Stimulated activated CD8-positive, alpha-beta memory T cell treated with anti-CD3 and anti-CD28 coated beads, Interleukin-15, amount 100 ng/mL, for 4 hours (primary cell): ENCODE results near the gene NREP.
"Not testable (repeated sequence)": the region's sequence is repeated elsewhere in the genome, so short reads cannot be mapped to it uniquely, and the experiment has no call there.

ENCODE experiments used
- DNase-seq, 2 donors: peaks; one replicate each; pipeline ENCODE4 v3.0.0-alpha.2; 2020; ENCODE audit warnings: low read depth in 2 of 2

NREP gene

DNA sequence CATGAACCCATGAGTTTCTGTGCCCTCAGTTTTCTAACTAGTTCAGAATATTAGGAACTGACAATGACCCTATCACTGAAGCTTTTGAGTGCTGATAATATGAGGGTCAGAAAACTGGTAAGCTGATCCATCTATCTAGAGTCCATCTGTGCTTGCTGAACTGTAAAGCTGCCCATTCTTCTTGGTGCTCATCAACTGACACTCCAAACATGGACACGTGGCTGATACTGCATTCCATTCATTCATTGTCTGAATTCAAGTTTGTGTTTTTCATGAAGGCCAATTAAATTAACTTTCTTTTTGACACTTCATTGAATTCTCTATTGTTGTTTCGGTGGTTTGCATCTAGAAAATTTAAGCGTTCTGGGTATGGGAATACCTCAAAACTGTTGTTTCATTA, 17.6 kb downstream of the NREP start:
- DNase-seq, result no peak

DNA sequence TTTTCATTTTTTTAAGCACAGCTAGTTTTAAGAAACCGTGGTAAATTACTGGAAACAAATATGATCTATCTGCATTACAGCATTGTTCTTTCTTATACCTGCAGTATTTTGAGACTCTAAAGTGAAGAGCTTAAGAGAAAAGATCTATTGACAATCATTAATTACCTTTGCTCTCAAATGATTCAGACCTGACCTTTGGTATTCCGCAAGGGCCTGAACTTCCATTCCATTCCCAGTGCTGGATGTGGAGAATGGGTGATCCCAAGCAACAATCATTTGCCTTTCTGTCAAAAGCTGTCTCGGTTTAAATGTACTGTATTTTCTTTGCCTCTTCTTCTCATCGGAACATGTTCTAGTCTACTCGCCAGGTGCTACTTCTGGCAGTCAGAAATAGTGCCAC, 18.9 kb downstream of the NREP start:
- no peak for DNase-seq

DNA sequence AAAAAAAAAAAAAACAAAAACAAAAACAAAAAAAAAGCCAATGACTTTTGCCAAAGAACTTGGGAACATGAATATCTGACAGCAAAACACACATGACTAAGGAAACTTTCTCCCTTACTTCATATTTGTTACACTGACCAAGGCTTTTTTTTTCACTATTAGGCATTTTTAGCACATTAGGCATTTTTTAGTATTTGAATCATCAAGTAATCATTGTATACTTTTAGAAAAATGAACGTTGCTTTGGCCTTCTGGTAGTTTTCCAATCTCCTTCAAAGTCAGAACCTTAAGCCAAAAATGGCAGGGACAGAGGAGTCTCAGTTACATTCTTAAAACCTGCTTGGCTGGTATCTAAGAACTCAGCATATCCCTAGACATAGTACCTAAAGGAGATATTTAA, 19.3 kb downstream of the NREP start:
- DNase-seq, result no peak

DNA sequence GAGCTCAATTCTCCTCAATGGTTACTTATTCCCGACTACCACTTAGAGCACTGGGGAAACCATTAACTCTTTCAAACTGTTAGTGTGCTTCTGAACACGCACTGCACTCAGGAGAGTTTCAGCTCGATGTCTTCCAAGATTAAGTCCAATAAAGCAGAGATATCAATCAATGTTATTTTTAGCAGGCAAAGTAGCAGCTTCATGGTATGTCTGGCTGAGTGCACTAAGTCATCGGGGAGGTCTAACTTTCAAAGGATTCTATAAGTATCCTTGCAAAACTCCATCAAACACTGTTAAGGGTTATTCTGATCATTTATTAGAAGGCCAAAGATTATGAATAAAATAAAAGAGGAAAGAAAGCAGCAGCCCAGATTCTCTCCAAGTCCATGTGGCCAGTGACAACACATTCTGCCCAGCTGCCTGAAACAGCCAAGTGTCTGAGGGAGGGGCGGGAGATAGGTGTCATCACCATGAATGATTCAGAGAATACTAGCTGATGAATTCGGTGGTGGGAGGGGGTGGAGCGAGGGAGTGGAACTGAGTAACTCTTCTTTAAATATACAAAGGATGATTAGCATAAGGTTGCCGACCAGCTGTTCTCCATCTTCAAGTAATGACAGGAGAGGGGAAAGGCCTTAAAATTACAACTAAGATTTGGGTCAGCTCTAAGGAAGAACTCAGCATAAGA, 21.3 kb downstream of the NREP start:
- no peak for DNase-seq

DNA sequence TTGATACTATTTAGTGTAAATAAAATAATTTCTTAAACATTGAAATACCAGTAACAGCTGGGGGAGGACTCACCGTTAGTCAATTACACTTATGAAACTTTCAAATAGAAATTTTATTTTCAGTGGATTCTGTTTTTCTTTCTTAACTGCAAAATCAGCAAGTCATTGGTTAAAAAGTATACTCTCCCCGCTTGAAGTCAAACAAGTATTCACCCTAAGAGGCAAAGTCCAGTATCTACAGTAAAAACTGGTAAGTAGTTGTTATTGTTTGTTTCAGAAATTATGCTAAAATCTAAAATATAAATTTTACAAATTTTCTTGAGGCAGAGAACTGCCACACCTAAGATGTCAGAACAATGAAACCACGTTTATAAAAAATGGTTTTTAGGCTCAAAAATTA, 22.4 kb downstream of the NREP start:
- no peak for DNase-seq

DNA sequence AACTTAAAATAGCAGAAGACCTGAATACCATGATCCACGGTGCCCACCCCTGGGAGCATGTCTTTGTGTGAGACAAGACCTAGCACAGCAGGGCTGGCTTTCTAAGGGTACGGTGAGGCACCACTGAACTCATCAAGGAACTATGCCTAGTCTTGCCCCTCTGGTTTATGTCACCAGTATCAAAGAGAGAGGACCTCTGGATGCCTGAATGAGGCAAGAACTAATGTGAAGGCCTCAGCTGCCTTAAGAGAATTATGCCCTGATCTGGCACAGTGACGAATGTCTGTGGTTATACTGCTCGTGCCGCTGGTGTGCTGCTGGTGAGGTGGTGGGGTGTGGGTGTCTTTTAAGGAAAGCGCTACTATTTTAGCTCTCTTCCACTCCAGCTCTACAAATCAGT, 23.0 kb downstream of the NREP start:
- DNase-seq, result no peak

DNA sequence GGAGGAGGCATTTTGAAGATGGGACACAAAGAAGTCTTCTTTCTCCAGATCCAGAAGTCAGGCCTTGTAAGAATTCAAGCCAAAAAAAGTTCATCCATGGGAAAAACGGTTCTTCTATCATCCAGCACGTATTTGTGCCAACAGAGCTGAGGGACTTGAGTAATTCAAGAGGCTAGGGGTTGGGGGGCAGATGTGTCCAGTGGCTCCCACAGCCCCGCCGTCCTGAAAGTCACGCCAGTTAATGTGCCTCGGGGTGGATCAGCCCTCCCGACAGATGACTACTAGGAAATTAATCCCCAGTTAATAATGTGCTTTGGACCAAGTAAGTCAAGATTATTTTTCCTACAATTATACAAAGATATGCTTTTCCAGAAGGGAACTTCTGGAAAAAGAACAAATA, 23.4 kb downstream of the NREP start:
- DNase-seq, result no peak

DNA sequence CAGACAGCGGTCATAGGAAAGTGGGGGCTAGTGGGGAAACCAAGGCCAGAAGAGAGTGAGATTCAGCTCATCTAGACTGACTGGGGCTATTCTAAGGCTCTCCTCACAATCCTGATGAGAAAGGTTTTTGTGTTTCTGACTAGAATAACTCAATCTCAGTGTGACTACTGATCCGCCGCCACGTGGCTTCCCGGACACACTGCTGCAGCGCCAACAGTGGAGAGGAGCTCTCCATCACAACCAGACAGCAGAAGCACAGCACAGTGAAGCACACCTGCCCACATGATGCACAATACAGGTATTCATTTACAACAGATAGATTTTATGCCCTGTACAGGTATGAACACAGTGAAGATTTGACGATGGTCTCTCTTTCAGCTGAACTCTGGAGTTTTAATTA, 25.4 kb downstream of the NREP start:
- no peak for DNase-seq

DNA sequence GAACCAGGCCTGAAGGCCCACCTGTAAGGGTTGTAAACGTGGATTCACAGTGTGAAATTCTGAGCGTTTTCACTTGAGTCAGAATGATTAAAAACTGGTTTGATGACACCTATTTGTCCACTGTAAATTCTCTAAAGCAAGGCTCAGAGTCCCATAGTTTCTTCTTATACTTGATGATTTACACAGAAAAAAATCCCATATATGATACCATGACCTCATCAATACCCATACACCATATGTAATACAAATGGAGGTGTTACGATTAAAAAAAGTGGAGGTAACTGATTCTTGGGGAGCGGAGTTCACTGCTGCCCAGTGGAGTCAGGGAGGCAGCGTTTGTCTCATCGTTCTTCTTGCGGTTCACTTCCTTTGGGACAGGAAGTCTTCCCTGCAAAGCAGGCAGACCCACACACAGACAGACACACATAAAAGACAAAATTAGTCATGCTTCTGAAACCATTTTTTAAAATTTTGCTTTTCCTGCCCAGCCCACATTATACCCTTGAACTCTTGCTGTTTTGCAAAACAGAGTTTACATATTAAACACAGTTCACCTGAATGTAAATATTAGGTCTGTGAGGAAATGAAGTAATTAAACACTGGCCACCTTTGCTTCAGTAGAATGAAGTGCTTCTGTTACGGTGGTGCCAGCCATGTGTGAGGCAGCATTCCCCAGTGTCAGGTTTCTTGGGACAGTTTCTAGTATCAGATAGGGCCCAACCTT, 26.2 kb downstream of the NREP start:
- no peak for DNase-seq

DNA sequence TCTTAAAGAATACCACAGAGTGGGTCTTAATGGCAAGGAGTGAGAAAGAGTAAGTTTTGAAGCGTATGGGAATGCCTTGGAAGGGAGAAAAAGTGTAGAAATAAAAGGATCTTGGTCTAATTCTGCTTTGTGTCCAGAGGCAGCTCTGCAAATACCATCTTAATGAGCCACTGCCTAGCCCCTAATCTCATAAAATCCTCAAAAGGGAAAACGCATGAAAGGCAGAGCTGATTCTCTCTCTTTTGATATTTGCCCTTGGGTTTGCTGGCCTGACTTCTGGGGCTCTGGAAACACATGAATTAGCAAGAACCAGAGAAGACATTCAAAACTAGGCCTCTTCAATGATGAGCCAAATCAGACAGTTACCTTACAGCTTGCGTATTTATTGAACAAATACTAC, 28.1 kb downstream of the NREP start:
- DNase-seq, result no peak

DNA sequence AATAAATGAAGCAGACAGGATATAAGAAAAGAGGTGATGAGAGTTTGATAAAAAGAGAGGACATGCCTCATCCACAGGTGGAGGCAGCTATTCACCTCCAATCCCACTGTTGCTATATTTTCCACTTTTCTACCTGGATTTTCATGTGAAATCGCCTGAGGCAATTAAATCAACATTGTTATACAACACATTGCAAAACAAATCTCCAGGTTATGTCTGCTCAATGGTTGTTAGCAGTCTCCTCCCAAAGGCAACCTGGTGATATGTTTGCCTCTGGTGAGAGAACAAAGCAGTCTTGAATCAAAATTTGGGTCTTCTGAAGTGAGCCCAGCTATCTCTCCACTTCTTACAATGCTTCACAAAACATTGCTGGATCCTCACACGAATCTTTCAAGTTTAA, 30.0 kb downstream of the NREP start:
- no peak for DNase-seq

DNA sequence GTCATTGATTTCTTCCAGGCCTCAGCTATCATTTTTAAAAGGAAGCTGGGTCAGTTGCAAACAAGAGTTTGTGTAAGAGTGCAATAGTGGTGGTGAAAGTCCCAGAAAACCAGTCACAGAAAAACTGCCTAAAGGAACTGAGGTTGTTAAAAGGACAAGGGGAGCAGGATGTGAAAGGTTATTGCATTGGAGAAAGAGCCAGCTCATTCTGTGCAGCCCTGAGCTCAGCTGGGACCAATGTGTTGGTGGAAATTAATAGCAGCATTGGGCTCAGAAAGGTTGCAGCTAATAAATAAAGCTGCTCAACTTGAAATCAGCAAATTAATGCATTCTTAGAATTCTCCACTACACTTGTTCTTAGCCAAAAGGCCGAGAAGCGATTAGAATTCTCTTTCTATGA, 34.9 kb downstream of the NREP start:
- no peak for DNase-seq

DNA sequence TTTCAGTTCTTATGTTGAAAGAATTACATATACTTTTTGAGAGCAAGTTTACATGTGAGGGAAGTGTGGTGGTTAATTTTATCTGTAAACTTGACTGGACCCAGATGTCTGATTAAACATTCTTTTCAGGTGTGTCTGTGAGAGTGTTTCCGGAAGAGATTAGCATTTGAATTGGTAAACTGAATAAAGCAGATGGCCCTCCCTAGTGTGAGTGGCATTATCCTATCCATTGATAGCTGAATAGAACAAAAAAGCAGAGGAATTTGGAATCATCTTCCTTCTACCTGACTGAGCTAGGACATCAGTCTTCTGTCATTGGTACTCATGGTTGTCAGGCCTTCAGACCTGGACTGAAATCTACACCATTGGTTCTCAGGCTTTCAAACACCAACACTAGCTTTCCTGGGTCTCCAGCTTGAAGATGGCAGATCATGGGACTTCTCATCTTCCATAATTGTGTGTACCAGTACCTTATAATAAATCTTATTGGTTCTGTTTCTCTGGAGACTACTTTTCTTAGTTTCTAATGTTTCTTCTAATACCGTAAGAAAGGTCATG, 36.6 kb downstream of the NREP start:
- no peak for DNase-seq

DNA sequence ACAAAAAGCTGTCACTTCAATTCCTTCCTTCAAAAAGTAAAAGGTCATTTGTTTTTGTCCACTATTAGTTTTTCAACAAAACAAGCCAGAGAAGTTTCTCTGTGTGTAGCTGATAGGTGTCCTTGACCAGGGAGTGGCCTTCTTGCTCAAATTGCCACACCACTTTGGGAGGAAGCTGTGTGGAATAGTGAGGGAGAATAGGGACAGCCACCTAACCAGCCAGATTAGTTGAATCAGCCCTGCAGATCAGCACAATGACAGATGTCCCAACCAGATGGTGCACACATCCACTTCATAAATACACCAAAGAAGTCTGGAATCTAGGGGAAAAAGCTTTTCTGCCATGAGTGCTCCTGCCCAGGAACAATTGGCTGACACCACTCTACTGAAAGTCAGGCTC, 37.2 kb downstream of the NREP start:
- DNase-seq, result no peak

DNA sequence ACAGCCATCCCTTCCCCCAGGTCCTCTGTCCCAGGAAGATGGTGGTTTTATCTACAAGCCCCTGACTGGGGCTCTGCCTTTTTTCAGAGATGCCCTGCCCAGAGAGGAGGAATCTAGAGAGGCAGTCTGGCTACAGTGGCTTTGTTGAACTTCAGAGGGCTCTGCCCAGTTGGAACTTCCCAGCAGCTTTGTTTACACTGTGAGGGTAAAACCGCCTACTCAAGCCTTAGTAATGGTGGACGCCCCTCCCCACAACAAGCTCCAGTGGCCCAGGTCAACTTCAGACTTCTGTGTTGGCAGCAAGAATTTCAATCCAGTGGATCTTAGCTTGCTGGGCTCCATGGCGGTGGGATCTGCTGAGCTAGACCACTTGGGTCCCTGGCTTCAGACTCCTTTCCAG, 40.2 kb downstream of the NREP start:
- not testable (repeated sequence) for DNase-seq

DNA sequence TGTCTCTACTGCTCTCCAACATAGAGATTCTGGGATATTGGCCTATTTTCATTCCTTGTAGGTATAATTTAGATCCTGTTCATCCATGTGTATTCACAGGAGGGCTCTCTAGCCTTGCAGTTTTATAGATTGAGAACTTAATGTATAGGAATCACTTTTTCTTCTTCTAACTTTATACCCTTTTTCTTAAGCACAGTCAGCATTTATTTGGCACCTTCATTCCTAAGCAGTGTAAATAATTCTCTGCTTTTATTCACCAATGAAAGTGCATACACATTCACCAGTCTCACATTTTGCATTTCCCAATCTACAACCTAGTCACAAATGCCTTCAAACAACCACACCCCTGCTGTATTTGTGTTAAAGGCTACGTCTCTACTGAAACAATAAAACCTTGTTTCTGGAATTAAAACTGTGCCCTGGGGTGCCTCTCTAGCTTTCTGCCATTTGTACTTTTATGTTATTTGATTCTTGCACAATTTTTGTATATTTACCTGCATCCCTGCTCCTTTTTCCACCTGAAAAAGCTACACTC, 49.3 kb downstream of the NREP start:
- DNase-seq, result no peak

DNA sequence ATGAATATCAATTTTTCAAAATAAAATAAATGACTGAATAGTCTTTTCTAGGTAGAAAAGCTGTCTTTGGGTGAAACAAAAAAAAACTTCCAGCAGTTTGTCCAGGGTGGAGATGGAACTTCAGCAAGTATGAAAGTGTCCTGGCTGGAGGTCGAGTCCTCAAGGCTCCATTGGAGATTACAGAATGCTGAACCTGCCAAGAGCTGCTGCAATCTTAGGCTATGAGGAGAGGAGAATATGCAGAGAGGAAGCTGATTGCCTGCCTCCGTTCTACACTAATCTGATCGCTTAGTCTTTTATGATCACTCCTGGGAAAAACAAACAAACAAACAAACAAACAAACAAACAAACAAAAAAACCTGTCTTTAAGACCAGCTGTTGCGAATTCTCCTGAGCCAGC, 50.6 kb downstream of the NREP start:
- DNase-seq, result no peak

DNA sequence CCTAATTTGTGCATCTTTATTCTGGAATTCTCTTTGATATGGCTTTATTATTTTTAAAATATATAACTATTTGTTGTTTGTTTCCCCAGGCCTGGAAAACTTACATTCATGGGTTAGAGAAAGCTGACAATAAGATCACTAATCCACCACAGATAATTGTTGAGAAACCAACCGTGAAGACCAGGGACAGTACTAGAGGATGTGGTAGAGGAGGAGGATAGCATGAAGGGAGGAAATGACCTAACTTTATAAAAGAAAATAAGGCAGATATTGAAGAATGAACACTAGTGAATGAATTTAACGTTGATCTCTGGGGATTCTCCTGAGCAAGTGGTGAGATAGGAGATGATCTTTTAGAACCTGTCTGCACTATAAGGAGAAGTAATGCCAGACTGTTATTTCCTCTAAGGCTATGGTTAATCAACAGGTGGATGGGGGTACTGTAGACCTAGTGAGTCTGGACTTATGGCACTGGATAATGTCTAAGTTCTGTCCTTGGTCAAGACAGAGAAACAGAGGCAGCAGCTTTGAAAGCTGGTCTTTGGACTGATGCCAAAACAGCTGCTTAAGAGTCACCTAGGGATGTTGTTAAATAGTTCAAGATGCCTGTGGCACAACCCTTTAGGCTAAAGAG, 52.4 kb downstream of the NREP start:
- no peak for DNase-seq

DNA sequence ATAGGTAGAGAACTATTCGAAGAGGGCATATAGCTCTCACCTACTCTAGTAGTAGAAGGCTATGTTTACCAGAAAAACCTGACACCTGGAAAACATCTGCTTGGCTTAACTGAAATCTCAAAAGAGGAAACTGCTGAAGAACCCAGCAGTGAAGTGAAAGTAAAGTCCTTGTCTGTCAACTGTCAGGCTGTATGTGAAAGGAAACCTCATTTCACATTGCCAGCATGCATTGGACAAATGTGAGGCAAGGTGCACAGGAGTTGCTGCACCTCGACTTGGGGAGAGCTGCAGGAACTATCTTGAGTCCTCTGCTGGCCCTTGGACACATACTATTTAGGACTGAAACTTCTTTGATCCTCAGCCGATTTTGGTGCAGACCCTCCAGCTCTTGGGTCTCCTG, 53.3 kb downstream of the NREP start:
- DNase-seq, result no peak

DNA sequence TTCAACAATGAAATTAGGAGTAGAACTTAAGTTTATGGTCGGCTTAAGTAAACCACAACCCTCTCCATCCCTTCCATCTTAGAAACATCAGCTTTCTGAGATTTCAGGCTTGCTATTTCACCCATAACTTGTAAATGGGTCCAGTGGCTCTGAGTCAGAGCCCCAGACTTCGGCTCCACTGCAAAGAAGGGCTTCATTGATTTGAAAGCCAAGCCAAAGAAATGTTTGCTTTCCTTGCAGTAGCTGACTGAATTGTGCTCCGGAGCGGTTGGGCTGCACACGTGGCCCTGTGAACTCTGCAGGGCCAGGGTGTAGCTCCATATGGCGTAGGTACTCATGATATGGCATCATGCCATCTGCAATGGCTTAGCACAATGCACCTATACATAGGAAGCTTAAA, 57.0 kb downstream of the NREP start:
- DNase-seq, result no peak

DNA sequence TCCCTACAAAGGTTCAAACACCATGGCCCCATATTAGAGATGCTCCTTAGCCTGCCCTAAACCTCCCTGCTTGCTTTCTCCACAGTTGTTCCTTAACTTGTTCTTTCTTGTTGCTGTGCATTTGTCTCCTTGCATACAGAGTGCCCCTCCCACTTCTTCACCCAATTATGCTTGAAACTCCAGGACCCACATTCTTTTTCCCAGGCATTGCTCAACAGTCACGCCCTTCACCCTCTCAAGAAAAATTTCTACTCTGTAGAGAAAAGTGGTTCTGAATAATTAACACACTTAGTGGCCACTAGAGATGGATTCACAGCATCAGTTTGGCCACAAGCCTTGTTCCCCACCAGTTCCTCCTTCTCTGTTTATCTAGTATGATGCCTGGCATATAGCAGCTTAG, 57.7 kb downstream of the NREP start:
- DNase-seq, result no peak

DNA sequence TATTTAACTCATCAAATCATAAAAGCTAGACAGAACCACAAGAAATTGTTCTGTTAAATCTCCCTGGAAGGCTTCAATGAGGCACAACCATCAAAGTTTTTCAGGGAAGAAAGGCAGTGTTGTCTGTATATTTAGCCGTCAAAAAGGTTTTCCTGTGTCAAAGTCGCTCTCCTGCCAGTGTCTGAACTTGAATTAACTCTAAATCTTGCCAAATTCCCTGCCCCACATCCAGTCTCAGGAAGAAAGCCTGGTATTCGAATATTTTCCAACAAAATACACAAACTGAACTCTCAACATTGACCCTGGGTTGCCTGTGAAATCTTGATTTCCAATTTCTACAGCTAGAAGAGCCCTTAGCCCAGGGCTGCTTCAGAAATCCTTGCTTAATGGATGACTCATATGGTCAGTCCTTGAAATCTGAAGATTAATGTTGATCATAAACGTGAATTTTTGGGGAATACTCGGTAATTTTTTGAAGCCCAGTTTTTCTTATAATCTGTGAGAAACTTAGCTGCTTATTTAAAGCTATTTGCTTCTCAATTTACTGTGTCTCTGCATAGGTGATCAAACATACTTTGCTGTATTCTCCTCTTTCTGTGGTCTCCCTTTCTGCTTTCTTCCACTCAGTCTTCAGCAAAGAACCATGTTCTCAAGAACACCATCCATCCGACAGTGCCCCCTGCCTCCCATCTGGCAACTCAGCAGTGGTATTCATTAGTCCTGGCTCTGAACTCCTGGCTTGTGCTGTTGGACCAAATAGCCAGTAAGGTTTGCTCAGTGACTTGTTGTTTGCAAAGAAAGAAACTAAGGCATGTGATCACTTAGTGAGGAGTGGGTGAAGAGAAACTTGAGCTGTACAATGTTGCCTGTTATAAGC, 58.9 kb downstream of the NREP start:
- DNase-seq, result no peak
